ENCODE results near the gene KIRREL3.

GRCh38 chr11:126407682-126408288, 592.8 kb downstream of the KIRREL3 start:
- TF ChIP-seq, protein P1, sequence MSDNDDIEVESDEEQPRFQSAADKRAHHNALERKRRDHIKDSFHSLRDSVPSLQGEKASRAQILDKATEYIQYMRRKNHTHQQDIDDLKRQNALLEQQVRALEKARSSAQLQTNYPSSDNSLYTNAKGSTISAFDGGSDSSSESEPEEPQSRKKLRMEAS (IDR thresholded peaks at IDR 0.05) = no peak
- TF ChIP-seq POLR2A (IDR thresholded peaks at IDR 0.05; ENCODE audit: control extremely low read depth in 1 of 2, low read depth in 2 of 2, low read length in 2 of 2) (no peak), EGR1 (IDR thresholded peaks at IDR 0.05; ENCODE audit: borderline replicate concordance, low read depth, low read length) (no peak), ATF2 (IDR thresholded peaks at IDR 0.05; ENCODE audit: low read length) (no peak), JUN (IDR thresholded peaks at IDR 0.05; ENCODE audit: low read depth, low read length) (no peak), BRCA1 (IDR thresholded peaks at IDR 0.05; ENCODE audit: low read depth, low read length) (no peak), CTCF (IDR thresholded peaks at IDR 0.05; ENCODE audit: control extremely low read depth in 1 of 3, insufficient read depth in 1 of 3, low read depth in 1 of 3, low read length in 3 of 3) (no peak), ZNF274 (IDR thresholded peaks at IDR 0.05; ENCODE audit: borderline replicate concordance, extremely low read depth, low read length) (no peak), SP4 (IDR thresholded peaks at IDR 0.05; ENCODE audit: low read length) (no peak), CEBPB (IDR thresholded peaks at IDR 0.05; ENCODE audit: low read depth, low read length) (no peak), EP300 (IDR thresholded peaks at IDR 0.05; ENCODE audit: borderline replicate concordance in 1 of 2, low read depth in 2 of 2, low read length in 2 of 2) (no peak), FOSL1 (IDR thresholded peaks at IDR 0.05; ENCODE audit: insufficient read depth, low read depth, low read length) (no peak), JUND (IDR thresholded peaks at IDR 0.05; ENCODE audit: low read length) (no peak)

Measured in H1 (cell line).